ENCODE results near the gene KLC3.

KLC3 gene

DNA sequence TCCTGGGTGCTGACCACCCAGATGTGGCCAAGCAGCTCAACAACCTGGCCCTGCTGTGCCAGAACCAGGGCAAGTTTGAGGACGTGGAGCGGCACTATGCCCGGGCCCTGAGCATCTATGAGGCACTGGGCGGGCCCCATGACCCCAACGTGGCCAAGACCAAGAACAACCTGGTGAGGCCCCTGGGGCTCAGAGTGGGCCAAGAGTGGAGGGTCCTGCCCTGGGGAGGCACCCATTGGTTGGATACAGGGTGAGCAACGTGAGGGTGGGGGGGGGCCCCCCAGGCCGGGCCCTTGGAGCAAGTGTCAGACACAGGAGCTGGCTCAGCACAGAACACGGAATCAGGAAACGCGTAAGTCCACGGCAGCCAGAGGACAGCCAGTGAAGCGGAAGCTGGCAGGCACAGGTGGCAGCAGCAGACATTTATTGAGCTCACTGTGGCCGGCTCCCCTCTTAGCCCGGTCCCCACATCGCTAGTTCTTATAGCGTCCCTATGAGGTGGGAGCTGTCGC is 8.9 kb downstream of the KLC3 start:
- no peak for DNase-seq

DNA sequence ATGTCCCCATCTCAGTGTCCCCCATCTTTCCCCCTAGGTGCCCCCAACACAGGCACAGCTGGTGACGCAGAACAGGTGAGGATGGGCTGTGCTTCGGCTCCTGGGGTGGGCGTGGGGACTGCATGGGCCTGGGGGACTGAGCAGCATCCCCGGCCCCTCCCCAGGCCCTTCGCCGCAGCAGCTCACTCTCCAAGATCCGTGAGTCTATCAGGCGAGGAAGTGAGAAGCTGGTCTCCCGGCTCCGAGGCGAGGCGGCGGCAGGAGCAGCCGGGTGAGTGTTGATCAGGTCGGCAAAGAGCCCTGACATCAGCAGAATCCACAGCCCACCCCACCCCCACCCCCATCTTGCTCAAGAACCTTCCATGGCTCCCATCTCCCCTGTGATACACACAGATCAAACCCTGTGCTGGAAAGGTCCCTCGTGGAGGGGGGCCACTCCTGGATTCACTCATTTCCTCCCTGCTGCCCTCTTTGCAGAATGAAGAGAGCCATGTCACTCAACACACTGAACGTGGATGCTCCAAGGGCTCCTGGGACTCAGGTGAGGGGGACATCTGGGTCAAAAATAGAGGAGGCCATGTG is 10.0 kb downstream of the KLC3 start:
- DNase-seq = no peak

DNA sequence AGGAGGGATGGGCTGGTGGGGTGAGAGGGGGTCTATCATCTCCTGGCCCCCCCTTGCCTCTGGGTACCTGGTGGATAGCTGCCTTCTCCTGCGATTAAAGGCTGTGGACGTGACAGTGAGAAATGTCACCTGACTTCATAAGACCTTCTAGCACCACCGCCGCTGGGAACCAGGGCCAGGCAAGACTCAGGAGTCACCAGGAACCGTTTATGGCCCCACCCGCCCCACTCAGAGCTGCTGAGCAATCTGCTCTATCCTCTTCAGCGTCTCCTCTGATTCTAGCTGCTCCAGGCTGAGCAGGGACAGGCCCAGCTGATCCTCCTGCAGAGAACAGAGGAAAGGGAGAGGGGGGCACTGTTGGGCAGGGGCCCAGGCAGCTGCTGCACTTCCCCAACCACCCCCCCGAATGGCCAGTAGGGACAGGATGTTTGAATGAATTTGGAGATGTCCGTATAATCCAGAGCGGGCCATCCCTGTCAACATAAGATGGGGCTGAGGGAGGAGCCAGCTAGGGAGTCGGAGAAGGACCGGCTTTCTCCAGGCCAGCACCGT is 10.9 kb downstream of the KLC3 start:
- DNase-seq = no peak

DNA sequence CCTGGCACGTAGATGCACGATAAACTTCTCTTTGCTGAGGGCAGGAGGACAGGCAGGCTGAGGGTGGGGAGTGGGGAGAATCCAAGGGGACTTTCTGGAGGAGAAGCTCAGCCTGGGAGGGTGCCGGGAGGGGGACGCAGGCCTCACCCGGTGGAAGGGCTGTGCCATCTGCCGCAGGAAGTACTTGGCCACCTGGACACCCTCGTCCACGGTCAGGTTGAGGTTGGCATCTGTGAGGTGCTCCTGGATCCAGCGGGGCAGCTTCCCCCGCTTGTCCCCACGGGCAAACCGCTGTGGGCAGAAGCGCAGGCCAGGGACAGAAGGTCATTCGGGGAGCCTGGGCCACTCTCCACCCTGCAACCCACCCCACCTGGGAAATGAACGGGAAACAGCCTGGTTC is 11.5 kb downstream of the KLC3 start:
- no peak for DNase-seq

DNA sequence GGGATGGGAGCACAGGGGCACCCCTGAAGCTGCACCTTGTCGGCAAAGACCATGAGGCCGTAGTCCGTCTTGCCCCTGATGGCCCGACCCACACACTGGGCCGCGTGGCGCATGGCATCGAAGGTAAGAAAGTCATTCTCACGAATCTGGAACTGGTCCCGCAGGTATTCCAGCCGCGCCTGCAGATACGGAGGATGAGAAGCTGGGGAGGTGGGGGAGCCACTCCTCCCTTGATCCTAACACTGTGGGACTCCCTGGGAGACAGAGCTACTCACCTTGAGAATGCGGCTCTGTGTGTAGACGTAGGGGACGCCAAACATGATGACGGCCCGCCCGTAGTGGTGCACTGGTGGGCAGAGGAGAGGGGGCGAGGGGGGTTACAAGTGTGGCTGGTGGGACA is 11.9 kb downstream of the KLC3 start:
- no peak for DNase-seq

DNA sequence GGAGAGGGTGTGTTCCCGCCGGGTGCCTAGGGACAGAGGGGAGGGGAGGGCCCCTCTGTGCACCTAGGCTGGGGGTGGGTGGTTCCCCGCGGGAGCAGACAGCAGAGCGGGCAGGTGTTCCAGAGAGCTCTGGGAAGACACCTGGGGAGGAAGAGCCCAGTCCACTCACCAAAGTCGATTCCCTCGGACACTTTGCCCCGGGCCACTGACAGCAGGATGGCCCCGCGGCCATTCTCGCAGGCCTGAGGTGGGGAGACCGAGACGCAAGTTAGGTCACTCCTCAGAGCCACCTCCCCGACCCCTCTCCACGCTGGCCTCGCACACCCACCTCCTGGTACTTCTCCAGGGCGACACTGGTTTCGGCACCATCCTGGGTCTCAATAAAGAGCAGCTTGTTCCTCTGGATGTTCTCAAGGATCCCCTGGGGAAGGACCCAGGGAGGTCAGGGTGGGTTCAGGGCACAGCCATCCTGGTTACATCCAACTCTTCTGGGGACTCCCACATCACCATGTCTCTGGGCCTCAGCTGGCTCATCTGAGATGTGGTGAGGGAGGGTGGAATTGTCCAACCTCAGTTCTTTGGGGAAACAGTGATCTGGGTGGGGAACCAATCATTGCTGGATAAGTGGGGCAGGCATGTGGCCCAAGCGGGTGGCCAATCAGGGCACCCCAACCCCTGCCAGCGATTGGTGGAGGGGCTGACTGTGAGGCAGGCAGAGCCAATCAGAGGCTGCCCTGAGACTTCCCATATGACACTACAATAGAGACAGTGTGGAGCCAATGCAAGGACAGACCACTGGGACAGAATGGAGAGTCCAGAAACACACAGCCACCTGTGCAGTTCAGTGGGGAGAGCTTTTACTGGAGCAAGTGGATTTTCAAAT is 12.6 kb downstream of the KLC3 start:
- no peak for DNase-seq

DNA sequence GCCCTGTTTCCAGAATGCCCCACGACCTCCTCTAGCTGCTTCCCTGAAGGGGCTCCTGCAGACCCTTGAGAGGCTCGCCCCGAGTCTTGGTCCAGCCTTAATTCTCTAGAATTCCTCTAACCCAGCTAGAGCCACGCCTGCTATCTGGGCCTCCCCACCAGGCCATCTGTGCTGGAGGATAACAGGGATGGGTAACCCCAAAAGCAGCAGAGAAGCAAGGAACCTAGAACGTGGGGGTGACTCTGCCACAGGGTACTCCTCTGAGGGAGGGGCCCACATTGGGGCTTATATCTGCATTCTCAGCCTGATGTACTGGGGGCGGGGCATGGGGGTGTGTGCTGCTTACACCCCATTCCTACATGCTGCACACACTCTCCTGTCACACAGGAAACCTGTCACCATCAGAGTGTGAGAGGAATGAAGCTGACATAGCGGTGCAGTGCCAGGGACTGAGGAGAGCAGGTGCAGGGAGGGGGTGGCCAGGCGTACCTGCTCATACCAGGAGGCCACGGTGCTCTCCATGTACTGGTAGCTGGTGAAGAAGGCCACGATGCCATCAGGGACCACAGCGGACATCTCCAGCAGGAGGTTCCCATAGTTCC is 13.8 kb downstream of the KLC3 start:
- DNase-seq = no peak

DNA sequence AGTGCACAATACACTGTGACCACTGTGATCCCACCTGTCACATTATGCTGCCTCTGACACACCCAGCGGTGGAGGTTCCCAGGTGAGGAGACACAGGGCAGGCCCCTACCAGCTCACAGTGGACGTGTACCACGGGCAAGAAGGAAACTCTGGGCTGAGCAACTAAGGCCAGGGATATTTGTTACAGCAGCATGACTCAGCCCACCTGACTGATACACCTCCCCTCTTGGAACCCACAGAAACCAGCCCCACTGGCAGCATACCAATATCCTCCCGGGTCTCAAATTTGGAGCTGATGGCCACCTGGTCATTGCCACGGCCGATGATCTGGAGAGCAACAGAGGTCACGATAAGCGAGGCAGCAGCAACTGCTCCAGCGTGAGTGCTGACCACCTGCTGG is 14.9 kb downstream of the KLC3 start:
- DNase-seq = no peak

DNA sequence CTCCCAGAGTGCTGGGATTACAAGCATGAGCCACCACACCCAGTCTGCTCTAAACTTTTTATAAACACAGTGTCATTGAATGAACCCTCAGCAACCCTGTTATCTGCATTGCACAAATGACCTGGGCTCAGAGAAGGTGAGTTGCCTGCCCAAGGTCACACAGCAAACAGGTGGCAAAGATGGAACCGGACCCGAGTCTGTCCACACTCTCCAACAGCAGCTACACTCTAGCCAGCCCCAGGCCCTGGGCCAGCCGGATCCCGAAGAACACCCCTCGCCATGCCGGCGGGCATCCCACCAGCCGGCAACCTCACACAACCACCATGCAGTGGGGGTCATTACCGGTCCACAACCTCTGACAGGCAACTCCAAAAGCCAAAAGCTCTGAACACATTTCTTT is 15.4 kb downstream of the KLC3 start:
- no peak for DNase-seq

DNA sequence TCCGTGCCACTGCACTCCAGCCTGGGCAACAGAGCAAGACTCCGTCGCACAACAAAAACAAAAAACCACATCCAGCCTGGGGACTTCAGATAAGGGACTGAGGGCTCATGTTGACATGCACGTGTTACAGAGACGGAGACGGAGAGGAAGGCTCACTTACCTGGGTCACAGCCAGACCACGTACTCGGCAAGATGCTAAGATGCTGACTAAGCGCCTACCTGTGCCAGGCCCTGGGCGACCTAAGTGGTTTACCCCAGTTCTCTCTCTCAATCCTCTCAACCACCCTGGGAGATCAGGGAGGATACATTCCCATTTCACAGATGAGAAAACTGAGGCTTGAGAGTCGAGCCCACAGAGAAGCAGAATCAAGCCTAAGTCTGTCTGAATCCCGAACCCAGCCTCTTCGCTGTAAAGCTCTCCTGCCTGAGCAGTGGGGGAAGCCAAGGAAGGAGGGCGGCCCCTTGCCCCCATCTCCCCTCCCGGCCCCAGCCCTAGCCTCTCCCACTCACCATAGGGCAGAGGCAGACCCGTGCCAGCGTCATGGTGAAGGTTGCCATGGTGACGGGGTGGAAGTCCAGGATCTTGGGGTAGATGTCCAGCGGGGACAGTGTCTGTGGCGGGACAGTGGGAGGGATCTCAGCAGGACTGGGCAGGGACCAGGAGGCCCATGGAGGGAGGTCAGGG is 16.4 kb downstream of the KLC3 start:
- no peak for DNase-seq

DNA sequence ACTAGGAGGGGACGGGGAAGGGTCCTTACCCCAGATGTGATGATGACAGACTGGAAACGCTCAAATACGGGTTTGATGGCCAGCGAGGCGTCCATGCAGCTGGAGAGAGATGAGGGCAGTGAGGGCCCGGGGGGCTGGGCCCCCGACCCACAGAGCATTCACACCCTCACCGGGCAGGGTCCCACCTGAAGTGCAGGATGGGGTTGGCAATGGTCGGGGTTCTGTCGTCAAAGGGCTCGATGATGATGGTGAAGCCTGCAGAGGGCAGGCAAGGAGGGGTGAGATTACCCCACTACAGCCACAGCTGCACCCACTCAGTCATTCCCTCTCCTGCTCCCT is 16.9 kb downstream of the KLC3 start:
- no peak for DNase-seq

DNA sequence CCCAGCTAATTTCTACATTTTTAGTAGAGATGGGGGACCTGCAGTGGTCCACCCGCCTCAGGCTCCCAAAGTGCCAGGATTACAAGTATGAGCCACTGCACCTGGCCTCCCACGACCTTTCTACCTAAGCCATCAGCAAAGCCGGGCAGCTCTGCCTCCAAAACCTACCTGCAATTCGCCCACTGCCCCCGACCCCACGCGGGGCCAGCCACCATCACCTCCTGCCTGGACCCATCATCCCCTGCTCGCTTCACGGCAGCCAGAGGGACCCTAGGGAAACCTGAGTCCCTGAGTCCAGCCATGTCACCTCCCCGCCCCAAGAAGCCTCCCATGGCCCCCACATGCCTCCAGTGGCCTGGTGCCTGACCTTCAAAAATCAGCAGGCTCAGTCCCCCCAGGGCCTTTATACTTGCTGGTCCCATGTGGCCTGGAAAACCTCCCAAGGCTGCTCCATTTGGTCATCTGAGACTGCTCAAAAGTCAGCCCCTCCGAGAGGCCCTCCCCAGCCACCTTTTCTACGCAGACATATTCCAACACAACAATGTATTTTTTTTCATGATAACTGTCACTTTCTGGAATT is 17.8 kb downstream of the KLC3 start:
- no peak for DNase-seq

DNA sequence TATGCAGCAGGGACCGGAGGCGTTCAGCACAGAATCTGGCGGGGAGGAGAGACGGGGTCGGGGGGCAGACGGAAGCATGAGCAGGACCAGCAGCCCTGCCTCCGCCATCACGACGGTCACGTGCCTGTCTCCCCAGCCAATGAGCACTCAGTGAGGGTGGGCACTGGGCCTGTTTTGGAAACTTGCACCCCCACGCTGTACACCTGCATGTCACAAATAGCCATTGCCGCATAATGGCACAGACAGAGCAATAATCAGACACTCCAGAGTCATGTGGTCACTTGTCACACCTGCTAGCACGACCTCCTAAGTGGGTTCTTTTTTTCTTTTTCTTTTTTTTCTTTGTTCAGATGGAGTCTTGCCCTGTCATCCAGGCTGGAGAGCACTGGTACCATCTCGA is 21.1 kb downstream of the KLC3 start:
- no peak for DNase-seq

DNA sequence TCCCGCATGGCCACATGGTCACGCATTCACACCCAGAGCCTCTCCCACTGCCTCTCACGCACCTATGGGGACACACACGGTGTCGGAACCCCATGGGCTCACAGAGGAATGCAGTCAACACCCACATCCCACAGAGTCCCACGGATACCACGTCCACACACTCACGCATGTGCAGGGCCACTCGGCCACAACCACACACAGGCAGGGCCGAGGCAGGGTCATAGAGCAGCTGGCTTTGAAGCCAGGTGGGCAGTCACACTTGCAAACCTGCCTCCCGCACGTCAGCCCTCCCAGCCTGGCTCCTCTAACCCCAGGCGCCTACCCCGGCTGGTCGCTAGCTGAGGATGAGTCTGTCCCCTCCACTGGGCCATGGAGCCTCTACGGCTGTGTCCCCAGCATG is 21.7 kb downstream of the KLC3 start:
- DNase-seq = no peak

DNA sequence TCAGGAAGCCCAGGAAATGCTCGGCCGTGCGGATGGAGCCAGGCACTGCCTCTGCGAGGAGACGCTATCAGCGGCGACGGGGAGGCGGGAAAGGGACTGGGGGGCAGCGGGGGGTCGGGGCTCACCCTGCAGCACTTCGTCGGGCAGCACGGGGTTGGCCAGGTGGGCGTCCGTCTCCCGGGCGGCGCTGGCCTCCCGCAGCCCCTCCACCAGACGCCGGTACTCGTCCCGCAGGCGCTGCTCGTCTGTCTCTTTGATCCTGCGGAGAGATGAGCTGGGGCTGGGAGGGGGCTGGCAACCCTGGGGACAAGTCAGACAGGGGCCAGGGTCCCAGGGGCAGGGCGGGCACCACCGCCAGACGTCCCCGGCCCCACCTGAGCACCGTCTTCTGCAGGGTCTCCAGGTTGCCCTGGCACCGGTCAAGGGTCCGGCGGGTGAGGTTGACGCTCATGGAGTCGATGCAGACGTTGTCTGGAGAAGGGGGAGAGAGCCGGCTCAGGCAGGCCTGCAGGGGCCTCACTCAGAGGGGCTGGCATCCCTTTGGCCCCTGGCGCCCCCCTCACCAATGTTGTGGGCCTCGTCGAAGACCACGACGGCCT is 23.4 kb downstream of the KLC3 start:
- no peak for DNase-seq

DNA sequence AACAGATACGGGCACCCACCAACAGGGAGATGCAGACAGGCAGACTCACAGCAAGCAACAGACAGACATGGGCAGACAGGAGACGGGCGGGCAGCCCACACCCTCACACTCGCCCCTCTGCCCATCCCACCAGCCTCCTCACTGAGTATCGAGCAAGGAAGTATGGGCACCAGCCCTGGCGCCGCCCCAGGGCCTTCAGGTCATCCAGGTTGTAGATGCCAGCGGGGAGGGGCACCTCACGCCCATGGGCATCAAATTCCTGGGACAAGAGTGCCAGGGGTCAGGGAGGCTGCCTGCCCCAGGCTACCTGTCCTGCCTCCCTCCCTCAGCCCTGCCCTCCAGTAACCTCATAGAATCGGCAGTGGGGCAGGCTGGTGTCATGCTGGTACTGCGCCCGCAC is 24.1 kb downstream of the KLC3 start:
- DNase-seq = no peak

DNA sequence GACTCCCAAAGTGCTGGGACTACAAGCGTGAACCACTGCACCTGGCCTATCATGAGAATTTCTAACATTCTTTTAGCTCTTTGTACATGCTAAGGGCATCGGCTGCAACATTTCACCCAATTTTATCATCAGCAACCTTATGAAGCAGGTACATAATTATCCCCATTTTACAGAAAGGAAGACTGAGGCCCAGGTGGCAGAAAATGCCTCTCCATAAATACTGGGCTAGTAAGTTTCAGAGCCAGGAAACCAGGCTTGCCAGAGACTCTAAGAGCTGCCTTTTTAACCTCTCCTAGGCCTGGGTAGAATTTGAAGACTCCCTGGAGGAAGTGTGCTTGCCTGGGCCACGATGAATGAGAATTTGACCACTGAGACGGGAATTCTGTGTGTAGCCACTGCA is 27.6 kb downstream of the KLC3 start:
- DNase-seq = no peak

DNA sequence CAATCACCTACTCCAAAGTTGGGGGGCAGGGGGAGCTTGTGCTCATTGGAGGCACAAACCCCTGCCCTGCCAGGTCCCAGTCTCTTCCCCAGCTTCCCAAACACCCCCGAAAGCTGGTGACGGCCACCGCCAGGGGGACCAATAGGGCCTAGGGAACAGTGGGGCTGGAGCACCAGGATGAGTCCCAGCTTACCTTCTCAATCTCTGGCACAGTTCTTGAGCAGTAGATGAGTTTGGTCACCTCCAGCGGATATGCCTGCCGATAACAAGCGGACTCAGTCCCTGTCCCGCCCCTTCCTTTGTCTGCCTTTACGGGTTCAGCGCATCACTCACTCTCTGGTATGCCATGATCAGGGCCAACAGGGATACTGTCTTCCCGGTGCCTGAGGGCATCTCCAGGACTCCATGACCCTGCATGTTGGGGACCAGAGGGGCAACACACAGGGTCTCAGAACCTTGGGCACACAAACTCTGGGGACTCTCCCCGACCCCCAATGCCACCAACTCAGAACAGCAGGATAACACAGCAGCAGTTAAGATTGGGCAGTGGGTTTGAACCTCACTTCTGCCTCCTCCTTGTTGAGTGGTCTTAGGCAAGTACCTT is 28.3 kb downstream of the KLC3 start:
- no peak for DNase-seq

DNA sequence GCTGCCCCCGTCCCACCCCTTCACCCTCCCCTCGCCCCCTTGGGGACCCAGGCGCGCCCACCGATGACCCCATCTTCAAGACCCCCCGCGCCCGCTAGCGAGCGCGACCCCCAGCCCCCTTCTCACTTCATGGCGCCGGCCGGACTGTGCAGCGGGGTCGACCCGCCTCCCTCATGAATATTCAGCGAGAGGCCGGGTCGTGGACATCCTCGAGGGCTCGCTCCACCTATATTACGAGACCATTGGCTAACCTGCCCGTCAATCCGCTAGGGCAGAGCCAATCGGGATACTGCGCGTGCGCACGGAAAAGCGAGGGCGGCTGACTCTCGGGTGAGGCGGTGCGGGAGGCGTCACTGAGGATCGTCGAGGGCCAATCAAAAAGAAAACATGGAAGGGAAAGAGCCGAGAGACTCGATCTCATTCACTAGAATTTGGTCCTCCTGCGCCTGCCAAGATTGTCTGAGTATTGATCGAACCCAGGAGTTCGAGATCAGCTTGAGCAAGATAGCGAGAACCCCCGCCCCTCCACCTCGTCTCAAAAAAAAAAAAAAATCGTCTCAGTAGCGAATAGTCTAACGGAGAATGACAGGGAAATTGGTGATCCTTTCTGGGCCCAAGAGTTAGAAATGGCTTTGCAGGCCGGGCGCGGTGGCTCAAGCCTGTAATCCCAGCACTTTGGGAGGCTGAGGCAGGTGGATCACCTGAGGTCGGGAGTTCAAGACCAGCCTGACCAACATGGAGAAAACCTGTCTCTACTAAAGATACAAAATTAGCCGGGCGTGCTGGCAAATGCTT is 30.1 kb downstream of the KLC3 start, which contains the start of gene ERCC2:
Gene ERCC2, minus strand, starts transcription at position 164 of the 795 bp plus-strand sequence. Its CDS starts 33 bp downstream, at position 131.
- DNase-seq = peak; percentile 100

DNA sequence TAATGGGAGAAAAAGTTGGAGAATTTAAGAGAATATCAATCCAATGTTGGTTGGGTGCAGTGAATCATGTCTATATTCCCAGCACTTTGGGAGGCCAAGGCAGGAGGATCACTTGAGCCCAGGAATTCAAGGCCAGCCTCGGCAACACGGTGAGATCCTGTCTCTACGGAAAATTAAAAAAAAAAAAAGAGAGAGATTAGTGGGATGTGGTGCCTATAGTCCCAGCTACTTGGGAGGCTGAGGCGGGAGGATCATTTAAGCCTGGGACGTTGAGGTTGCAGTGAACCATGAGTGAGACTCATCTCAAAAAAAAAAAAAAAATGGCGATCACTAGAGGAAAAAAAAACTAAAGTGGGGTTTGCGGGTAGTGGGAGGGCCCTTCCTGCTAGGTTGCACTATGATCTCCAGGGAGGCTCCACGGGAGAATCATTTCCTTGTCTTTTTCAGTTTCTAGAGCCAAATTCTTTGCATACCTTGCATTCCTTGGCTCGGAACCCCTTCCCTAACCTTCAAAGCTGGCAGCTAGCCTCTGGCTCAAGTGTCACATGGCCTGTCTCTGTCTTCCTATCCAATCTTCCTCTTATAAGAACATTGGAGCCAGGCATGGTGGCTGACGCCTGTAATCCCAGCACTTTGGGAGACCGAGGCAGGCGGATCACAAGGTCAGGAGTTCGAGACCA is 35.6 kb downstream of the KLC3 start:
- DNase-seq = peak; percentile 70

Measured in eye (tissue), 1 donor.